WTC11 (cell line): ENCODE measurements around the gene LIG3. TPM values are rescaled to one million over a fixed set of nuclear protein-coding genes. Genes with fewer than 3 reads are reported as not detected.

ENCODE experiments used
- ATAC-seq: fragments of 200-7000 bp; cut with Tn5 transposase; 2 replicates; pipeline ENCODE4 v1.10.0; 2021; ENCODE audit warnings: mild to moderate bottlenecking, moderate library complexity
- CTCF ChIA-PET: fragments of 300-600 bp; sonication (Branson Sonifier 250); formaldehyde crosslinking; loops from one replicate; lab custom pipeline; 2021; ENCODE audit warnings: antibody characterized with exemption; lab: Charles Lee
- POLR2A ChIA-PET: fragments of 350-600 bp; sonication (Branson Sonifier 250); formaldehyde crosslinking; loops from one replicate; lab custom pipeline; 2021; ENCODE audit warnings: antibody characterized with exemption; lab: Charles Lee
- DNase-seq: peaks from one replicate; pipeline ENCODE4 v3.0.0; 2021; ENCODE audit warnings: low spot score
- H3K27ac Mint-ChIP-seq: 2 replicates; pipeline ENCODE4 v1.8.0; 2021; ENCODE audit warnings: mixed read lengths
- H3K27me3 Mint-ChIP-seq: 2 replicates; pipeline ENCODE4 v1.8.0; 2021; ENCODE audit warnings: low read depth, mild to moderate bottlenecking, moderate library complexity, mixed read lengths
- H3K36me3 Mint-ChIP-seq: 2 replicates; pipeline ENCODE4 v1.8.0; 2021; ENCODE audit warnings: mixed read lengths
- H3K4me1 Mint-ChIP-seq: 2 replicates; pipeline ENCODE4 v1.8.0; 2022; ENCODE audit warnings: mixed read lengths
- H3K4me3 Mint-ChIP-seq: 2 replicates; pipeline ENCODE4 v1.8.0; 2021; ENCODE audit warnings: mild to moderate bottlenecking, moderate library complexity, mixed read lengths
- H3K9me3 Mint-ChIP-seq: 2 replicates; pipeline ENCODE4 v1.8.0; 2021; ENCODE audit warnings: mixed read lengths
- ATF1 ChIP-seq: sonication (generic); formaldehyde crosslinking; IDR thresholded peaks from 2 replicates; pipeline ENCODE4 v1.8.1; 2023; ENCODE audit warnings: mild to moderate bottlenecking, moderate library complexity, missing genetic modification reagents
- ATF3 ChIP-seq: sonication (generic); formaldehyde crosslinking; conservative IDR thresholded peaks from 2 replicates; pipeline ENCODE4 v1.8.1; 2022; ENCODE audit warnings: mild to moderate bottlenecking, missing genetic modification reagents
- CBFB ChIP-seq: sonication (generic); formaldehyde crosslinking; IDR thresholded peaks from 2 replicates; pipeline ENCODE4 v1.8.1; 2022; ENCODE audit warnings: mild to moderate bottlenecking, low read depth, missing genetic modification reagents
- CTCF ChIP-seq: fragments of 200-600 bp; IDR thresholded peaks from 2 replicates; pipeline ENCODE4 v1.8.0; 2022; ENCODE audit warnings: antibody characterized with exemption
- ESRRA ChIP-seq: sonication (generic); formaldehyde crosslinking; IDR thresholded peaks from 2 replicates; pipeline ENCODE4 v1.8.1; 2022; ENCODE audit warnings: mild to moderate bottlenecking, missing genetic modification reagents, borderline replicate concordance
- FOXJ3 ChIP-seq: sonication (generic); formaldehyde crosslinking; IDR thresholded peaks from 2 replicates; pipeline ENCODE4 v1.9.0; 2021; ENCODE audit warnings: missing genetic modification reagents, mild to moderate bottlenecking, borderline replicate concordance
- HMGA2 ChIP-seq: fragments of 250-450 bp; sonication (Bioruptor Pico); IDR thresholded peaks from 2 replicates; pipeline ENCODE4 v1.4.0; 2021; ENCODE audit warnings: mild to moderate bottlenecking, moderate library complexity
- HMGXB4 ChIP-seq: sonication (generic); formaldehyde crosslinking; IDR thresholded peaks from 2 replicates; pipeline ENCODE4 v1.8.1; 2023; ENCODE audit warnings: mild to moderate bottlenecking, moderate library complexity, missing genetic modification reagents
- IRF1 ChIP-seq: sonication (generic); formaldehyde crosslinking; IDR thresholded peaks from 2 replicates; pipeline ENCODE4 v1.8.0; 2023; ENCODE audit warnings: missing genetic modification reagents
- NFATC4 ChIP-seq: fragments of 250-450 bp; sonication (Bioruptor Pico); IDR thresholded peaks from 2 replicates; pipeline ENCODE4 v1.9.0; 2021; ENCODE audit warnings: mild to moderate bottlenecking
- NR2C2 ChIP-seq: sonication (generic); formaldehyde crosslinking; IDR thresholded peaks from 2 replicates; pipeline ENCODE4 v1.8.0; 2022; ENCODE audit warnings: mild to moderate bottlenecking, missing genetic modification reagents
- NR3C1 ChIP-seq: sonication (generic); formaldehyde crosslinking; conservative IDR thresholded peaks from 2 replicates; pipeline ENCODE4 v1.8.1; 2023; ENCODE audit warnings: low read depth, mild to moderate bottlenecking, missing genetic modification reagents
- RELA ChIP-seq: sonication (generic); formaldehyde crosslinking; IDR thresholded peaks from 2 replicates; pipeline ENCODE4 v1.8.1; 2022; ENCODE audit warnings: missing genetic modification reagents, mild to moderate bottlenecking, borderline replicate concordance
- SMAD4 ChIP-seq: sonication (generic); formaldehyde crosslinking; IDR thresholded peaks from 2 replicates; pipeline ENCODE4 v1.8.0; 2022; ENCODE audit warnings: mild to moderate bottlenecking, missing genetic modification reagents
- SP1 ChIP-seq: sonication (generic); formaldehyde crosslinking; conservative IDR thresholded peaks from 2 replicates; pipeline ENCODE4 v1.8.1; 2022; ENCODE audit warnings: missing genetic modification reagents
- USF1 ChIP-seq: sonication (generic); formaldehyde crosslinking; IDR thresholded peaks from 2 replicates; pipeline ENCODE4 v1.8.0; 2022; ENCODE audit warnings: mild to moderate bottlenecking, missing genetic modification reagents
- ZNF138 ChIP-seq: sonication (generic); formaldehyde crosslinking; conservative IDR thresholded peaks from 2 replicates; pipeline ENCODE4 v1.8.1; 2022; ENCODE audit warnings: mild to moderate bottlenecking, moderate library complexity, missing genetic modification reagents
- total RNA-seq: library from RNA; stranded (reverse); gene quantifications from 3 replicates; pipeline ENCODE4 v1.2.3, GENCODE V29; 2021

The LIG3 gene
- total RNA-seq, 1 experiment from 2014 or later: 92.3 TPM

- no peak for DNase-seq
- H3K27ac Mint-ChIP-seq: no peak overlapping the region
- ATAC-seq: no peak
- TF ChIP-seq ATF3 (CRISPR knock-in tag) (no peak), RELA (CRISPR knock-in tag) (no peak), NR2C2 (CRISPR knock-in tag) (no peak), SP1 (CRISPR knock-in tag) (no peak), ZNF138 (no peak), NR3C1 (no peak), CBFB (no peak), IRF1 (CRISPR knock-in tag) (no peak), ESRRA (CRISPR knock-in tag) (no peak)
- TF ChIP-seq, all 79 proteins: peak for 0
- Mint-ChIP-seq H3K36me3 (peaks cover 28% of the 10 kb centered on the region), H3K4me3 (no peak overlapping the region), H3K27me3 (no peaks in the 10 kb centered on the region), H3K9me3 (no peaks in the 10 kb centered on the region), H3K4me1 (peaks cover 14% of the 10 kb centered on the region)
- ChIA-PET CTCF (interaction anchor here (1.6 kb wide), 1 partner anchor 78 kb away, joined by 7 read pairs; no protein-coding TSS in a partner anchor), POLR2A (interaction anchor here (0.9 to 1.2 kb wide), 2 partner anchors 52 to 83 kb away, joined by 3 to 4 read pairs; partner anchors contain the start of gene RFFL)
These were observed 31.4 kb downstream of the LIG3 start for GRCh38 chr17:35011671-35012216.

- no peak for DNase-seq
- H3K4me1 Mint-ChIP-seq: peaks cover 6% of the 10 kb centered on the region
- TF ChIP-seq CTCF: no peak
- no peak for TF ChIP-seq HMGXB4 (CRISPR knock-in tag)
- no peak for TF ChIP-seq NFATC4
- no peak for TF ChIP-seq SP1 (CRISPR knock-in tag)
- no peak for TF ChIP-seq SMAD4
- no peak for TF ChIP-seq FOXJ3
- TF ChIP-seq USF1 (CRISPR knock-in tag): no peak
- TF ChIP-seq HMGA2 (CRISPR knock-in tag): no peak
- TF ChIP-seq, all 79 proteins: peak for 0
- no peak overlapping the region for H3K4me3 Mint-ChIP-seq
- no peaks in the 10 kb centered on the region for H3K9me3 Mint-ChIP-seq
- no peak for ATAC-seq
- no peak overlapping the region for H3K27ac Mint-ChIP-seq
- peaks cover 12% of the 10 kb centered on the region; the same call in 1 of the 2 replicates for H3K36me3 Mint-ChIP-seq
- POLR2A ChIA-PET: no interaction called here
- no peaks in the 10 kb centered on the region for H3K27me3 Mint-ChIP-seq
- CTCF ChIA-PET: interaction anchor here (1.2 kb wide), 1 partner anchor 103 kb away, joined by 6 read pairs; the partner anchor contains the start of gene RAD51D
These were observed 36.1 kb downstream of the LIG3 start for GRCh38 chr17:35016369-35016768.

- peaks cover 10% of the 10 kb centered on the region; the same call in 1 of the 2 replicates for H3K36me3 Mint-ChIP-seq
- H3K9me3 Mint-ChIP-seq: no peaks in the 10 kb centered on the region
- H3K4me1 Mint-ChIP-seq: no peaks in the 10 kb centered on the region; the same call in 1 of the 2 replicates
- TF ChIP-seq ATF1 (CRISPR knock-in tag): no peak
- H3K27me3 Mint-ChIP-seq: no peaks in the 10 kb centered on the region
- ChIA-PET POLR2A (no interaction called here), CTCF (interaction anchor here (1.2 kb wide), 1 partner anchor 102 kb away, joined by 6 read pairs; the partner anchor contains the start of gene RAD51D)
- DNase-seq (no peak), ATAC-seq (no peak)
- no peak overlapping the region for H3K27ac Mint-ChIP-seq
- H3K4me3 Mint-ChIP-seq: no peak overlapping the region
These were observed 36.7 kb downstream of the LIG3 start for GRCh38 chr17:35017021-35017420.
